Measurements from ENCODE around the gene CD79A.

- TF ChIP-seq REST (IDR thresholded peaks at IDR 0.05; ENCODE audit: insufficient read depth in 1 of 2, low read depth in 2 of 2, low read length in 2 of 2) (no peak), POLR2AphosphoS5 (IDR thresholded peaks at IDR 0.05; ENCODE audit: low read depth, low read length) (no peak), SIN3A (IDR thresholded peaks at IDR 0.05; ENCODE audit: borderline replicate concordance, insufficient read depth, low read length) (no peak), FOXP2 (optimal IDR thresholded peaks at IDR 0.05; ENCODE audit: borderline replicate concordance, extremely low read depth, extremely low read length, insufficient read depth) (no peak), TAF1 (IDR thresholded peaks at IDR 0.05; ENCODE audit: borderline replicate concordance, insufficient read depth, low read length) (no peak)
Observed at GRCh38 chr19:41864374-41864773, 12.7 kb upstream of the CD79A start.

Measured in PFSK-1 (cell line).